WERI-Rb-1 (cell line): ENCODE results near the gene NDP.

ENCODE experiments used
- DNase-seq: peaks from one replicate; pipeline ENCODE4 v3.0.0-alpha.2; 2020
- H3K27ac ChIP-seq: fragments of 250-450 bp; sonication (Bioruptor Pico); 2 replicates; pipeline ENCODE4 v1.5.1; 2020; ENCODE audit warnings: mild to moderate bottlenecking, moderate library complexity
- H3K27me3 ChIP-seq: fragments of 250-450 bp; sonication (Bioruptor Pico); 2 replicates; pipeline ENCODE4 v1.5.1; 2021; ENCODE audit warnings: mild to moderate bottlenecking, low read depth, moderate library complexity; ENCODE audit not compliant: insufficient read depth, severe bottlenecking
- H3K36me3 ChIP-seq: fragments of 250-450 bp; sonication (Bioruptor Pico); 2 replicates; pipeline ENCODE4 v1.5.1; 2020; ENCODE audit warnings: mild to moderate bottlenecking, moderate library complexity
- H3K4me3 ChIP-seq: 2 replicates; pipeline ENCODE4 v1.5.1; 2011; ENCODE audit warnings: low read depth, mild to moderate bottlenecking, control low read depth, low read length
- H3K9me3 ChIP-seq: fragments of 250-450 bp; sonication (Bioruptor Pico); 2 replicates; pipeline ENCODE4 v1.5.1; 2021; ENCODE audit warnings: mild to moderate bottlenecking, moderate library complexity; ENCODE audit not compliant: severe bottlenecking
- CTCF ChIP-seq: IDR thresholded peaks from 2 replicates; pipeline ENCODE4 v1.5.1; 2011; ENCODE audit warnings: low read depth, mild to moderate bottlenecking, control low read depth, inconsistent platforms, low read length

Gene NDP

GRCh38 chrX:43973249-43974099, at the start of gene NDP:
Gene NDP (minus strand): TSS chrX:43973390. CDS start chrX:43958645, 14,745 bp downstream.
- Histone ChIP-seq H3K4me3 (no peak within 1 kb of the TSS), H3K27me3 (peaks cover 5% of the 10 kb centered on the region), H3K36me3 (no peaks in the 10 kb centered on the region), H3K9me3 (no peaks in the 10 kb centered on the region), H3K27ac (no peak within 1 kb of the TSS)
- no peak for TF ChIP-seq CTCF
- no peak for DNase-seq

DNA sequence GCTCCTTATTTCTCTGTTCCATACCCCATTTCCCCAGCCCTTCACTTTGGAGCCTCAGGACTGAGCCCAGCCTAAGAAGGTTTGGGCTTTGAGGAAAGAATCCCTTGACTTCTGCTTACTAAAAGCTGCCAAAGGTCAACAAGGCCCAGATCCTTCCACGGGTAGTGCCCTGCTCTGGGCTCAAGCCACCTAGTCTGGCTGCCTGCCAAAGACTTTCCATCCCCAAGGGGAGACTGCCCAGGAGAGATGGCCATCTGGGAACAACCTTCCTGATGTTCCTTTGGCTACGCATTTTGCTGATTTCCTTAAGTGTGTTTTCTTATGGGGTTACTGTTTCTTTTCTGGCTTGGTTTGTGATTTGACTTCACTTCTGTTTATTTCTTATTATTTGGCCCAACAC, 49.8 kb upstream of the NDP start:
- no peaks in the 10 kb centered on the region for H3K27me3 ChIP-seq
- no peaks in the 10 kb centered on the region for H3K9me3 ChIP-seq
- H3K4me3 ChIP-seq = no peak overlapping the region
- no peak overlapping the region for H3K27ac ChIP-seq
- no peaks in the 10 kb centered on the region for H3K36me3 ChIP-seq
- no peak for DNase-seq
- no peak for TF ChIP-seq CTCF

DNA sequence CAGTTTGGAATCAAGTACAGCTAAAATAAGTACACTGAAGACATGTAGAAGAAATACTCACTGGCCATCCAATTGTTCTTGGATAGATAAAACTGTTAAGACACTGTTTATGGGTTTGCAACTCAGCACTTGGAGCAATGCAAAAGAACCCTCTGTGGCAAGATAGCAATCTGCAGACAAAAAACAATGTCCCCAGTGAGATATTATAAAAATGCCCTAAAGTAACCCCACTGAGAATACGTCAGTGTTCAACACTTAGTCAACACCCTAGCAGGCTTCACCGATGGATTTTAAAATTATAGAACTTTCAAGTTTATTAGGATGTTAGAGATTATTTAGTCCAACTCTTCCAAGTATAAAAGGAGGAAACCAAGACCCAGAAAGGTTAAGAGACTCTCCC, 47.5 kb upstream of the NDP start:
- H3K27me3 ChIP-seq = no peaks in the 10 kb centered on the region
- no peak overlapping the region for H3K27ac ChIP-seq
- no peak for DNase-seq
- H3K36me3 ChIP-seq = no peaks in the 10 kb centered on the region
- no peak for TF ChIP-seq CTCF
- no peaks in the 10 kb centered on the region for H3K9me3 ChIP-seq
- no peak overlapping the region for H3K4me3 ChIP-seq

DNA sequence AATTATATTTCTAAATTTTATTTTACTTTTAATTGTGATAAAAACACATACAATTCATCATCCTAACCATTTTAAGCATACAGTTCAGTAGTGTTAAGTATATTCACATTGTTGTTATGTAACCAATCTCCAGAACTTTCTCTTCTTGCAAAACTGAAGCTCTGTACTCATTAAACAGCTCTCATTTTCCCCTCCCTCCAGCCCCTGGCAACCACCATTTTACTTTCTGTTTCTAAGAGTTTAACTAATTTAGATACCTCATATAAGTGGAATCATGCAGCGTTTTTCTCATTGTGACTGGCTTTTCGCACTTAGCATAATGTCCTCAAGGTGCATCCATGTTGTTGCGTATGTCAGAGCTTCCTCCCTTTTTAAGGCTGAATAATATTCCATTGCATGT, 46.7 kb upstream of the NDP start:
- H3K27ac ChIP-seq = no peak overlapping the region
- H3K36me3 ChIP-seq = no peaks in the 10 kb centered on the region
- H3K4me3 ChIP-seq = no peak overlapping the region
- H3K27me3 ChIP-seq = no peaks in the 10 kb centered on the region
- TF ChIP-seq CTCF = no peak
- no peaks in the 10 kb centered on the region for H3K9me3 ChIP-seq
- DNase-seq = no peak

DNA sequence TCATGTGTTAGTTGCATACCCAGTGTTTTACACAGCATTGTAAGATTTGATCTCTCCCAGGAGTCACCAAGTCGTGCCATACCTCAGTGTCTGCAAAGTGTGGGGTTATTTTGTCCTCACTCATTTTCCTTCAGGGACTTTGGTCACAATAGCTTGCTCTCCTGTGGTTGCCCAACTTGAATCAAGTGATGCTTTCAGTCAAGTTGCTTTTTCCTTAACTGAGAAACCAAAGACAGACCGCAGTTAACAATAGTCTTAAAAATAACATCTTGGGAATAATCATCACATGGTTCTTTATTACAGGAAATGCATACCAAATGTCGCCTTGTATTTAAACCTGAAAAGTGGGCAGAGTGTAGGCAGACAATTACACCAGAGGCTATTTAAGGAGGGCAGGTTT, 44.5 kb upstream of the NDP start:
- H3K27ac ChIP-seq = no peak overlapping the region
- no peak for DNase-seq
- H3K36me3 ChIP-seq = no peaks in the 10 kb centered on the region
- no peak overlapping the region for H3K4me3 ChIP-seq
- no peak for TF ChIP-seq CTCF
- no peaks in the 10 kb centered on the region for H3K27me3 ChIP-seq
- H3K9me3 ChIP-seq = no peaks in the 10 kb centered on the region

DNA sequence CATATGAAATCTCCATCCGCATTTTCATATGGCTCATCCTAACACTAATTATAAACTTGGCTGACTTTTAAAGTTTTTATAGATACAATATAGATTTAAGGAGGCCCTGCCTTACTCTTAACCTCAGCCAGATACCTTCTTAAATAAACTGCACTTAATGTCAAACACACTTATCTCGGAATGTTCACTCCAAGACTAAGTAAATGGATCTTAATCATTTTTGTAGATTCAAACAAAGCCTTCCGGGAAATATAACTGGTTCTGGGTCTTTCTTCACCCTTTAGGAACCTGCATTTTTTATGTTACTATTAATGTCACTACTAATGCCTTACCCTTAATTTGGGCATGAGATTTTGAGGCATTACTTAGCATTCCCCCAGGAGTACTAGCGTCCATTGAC, 43.7 kb upstream of the NDP start:
- Histone ChIP-seq H3K36me3 (no peaks in the 10 kb centered on the region), H3K4me3 (no peak overlapping the region), H3K27me3 (no peaks in the 10 kb centered on the region), H3K9me3 (no peaks in the 10 kb centered on the region), H3K27ac (no peak overlapping the region)
- no peak for DNase-seq
- no peak for TF ChIP-seq CTCF
